GM19025 (cell line): ENCODE measurements around the gene ANXA3.
A peak's percentile ranks its signal among the peaks of the same experiment; 100 is the strongest.
"Not testable (repeated sequence)": the region's sequence is repeated elsewhere in the genome, so short reads cannot be mapped to it uniquely, and the experiment has no call there.

ENCODE experiments used
- ATAC-seq: cut with Tn5 transposase; IDR thresholded peaks from one replicate; pipeline ENCODE4 v1.9.1; 2021; ENCODE audit warnings: mild to moderate bottlenecking, low read depth, moderate library complexity; ENCODE audit not compliant: unreplicated experiment

Gene ANXA3

DNA sequence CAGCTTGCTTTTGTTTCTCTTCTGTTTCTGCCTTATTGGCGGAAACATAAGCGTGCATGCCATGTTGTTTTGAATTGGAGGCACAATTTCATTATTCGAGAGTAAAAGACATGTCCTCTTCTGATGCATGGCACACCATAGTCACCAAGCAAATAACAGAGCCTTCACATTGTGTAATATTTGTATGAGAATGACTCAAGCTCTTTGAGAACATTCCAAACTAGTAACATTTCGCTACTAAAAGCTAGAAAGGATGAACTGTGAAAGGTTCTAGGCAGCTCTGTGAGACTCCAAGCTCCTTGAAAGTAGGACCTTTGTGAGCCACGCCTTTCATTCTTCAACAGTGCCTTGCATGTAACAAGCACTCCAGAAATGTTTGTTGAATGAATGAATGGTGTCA lies 9.2 kb upstream of the ANXA3 start:
- no peak for ATAC-seq

DNA sequence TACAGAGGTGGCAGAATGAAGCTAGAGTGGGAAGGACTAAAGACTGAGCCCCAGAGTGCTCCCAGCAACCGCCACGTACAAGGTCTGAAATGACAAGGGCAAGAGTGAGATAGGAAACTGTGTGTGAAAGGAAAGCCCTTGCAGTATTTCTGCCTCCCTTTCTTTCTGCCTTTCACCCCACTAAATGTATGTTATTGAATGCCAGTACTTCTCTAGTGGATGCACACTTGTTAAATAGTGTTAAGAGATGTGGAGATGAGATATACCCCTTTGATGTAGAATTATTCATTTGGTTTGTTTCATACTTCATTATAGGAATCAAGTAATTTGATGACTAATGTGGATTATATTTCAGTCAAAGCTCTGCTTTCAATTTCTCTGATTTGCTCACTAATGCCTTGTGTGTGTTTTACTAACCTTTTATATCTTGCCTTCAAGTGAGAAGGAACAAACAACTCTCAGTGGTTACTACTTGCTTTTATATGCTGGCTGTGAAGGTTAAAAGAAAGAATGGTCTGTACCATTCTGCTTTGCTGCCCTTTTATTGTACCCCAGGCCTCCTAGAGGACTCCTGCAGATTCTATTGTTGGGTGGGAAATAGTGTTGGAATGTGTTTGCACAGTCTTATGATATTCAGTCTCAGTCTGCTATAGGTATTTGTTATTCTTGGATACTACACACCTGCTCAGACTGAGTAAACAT lies 8.0 kb upstream of the ANXA3 start:
- ATAC-seq, result no peak

DNA sequence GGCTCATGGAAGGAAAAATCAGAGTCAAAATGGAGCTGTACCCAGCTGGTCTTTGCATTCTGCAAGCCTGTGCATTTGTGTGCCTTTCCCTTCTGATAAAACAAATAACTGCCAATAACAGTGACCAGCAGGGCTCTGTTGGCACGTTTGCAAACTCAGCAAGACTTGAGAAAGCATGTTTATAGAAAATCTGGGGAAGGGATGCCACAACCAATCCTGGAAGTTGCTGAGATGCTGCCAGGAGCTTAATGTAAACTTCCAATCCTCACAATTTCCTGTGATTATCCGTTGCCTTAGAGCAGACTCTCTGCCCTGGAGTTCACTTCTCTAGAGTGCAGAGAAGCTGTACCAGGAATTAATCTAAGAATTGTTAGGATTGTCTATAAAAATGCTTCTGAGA lies 6.9 kb upstream of the ANXA3 start:
- no peak for ATAC-seq

DNA sequence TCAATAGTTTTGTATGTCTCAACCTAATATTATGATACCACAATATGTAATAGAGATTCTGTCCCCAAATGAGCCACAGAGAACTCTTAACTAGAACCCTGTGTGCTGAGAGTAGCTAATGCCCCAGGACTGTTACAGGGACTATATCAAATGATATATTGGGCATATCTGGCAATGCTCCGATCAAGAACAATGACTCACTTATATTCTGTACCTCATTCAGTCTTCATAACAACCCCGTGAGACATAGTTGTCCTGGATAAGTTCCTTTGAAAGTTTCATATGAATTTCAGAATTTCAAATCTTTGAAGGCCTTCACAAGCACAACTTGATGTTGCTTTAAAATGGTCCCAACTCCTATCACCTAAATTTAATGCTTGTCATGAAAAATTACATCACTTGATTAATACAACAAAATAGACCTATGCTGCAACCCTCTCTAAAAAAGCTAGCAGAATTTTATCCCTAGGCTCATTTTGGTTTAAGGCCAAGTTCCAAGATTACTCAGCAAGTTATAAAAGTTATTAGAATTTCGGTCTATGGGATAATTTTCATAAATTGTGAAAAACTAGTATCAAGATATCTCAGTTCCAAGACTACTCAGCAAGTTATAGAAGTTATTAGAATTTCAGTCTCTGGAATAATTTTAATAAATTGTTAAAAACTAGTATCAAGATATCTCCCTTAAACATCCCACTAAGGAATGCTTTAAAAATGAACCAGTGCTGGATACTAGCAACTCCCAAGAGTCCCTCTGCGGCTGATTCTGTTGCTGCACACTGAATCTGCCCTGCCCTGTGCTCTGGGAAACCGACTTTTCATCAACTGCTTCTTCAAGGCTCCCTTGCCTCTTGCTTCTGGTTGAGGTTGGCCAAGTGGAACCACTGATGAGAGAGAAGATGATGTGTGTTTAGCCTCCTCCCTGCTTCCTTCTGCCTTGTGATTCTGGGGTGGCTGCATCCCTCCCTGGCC lies 6.0 kb upstream of the ANXA3 start:
- no peak for ATAC-seq

DNA sequence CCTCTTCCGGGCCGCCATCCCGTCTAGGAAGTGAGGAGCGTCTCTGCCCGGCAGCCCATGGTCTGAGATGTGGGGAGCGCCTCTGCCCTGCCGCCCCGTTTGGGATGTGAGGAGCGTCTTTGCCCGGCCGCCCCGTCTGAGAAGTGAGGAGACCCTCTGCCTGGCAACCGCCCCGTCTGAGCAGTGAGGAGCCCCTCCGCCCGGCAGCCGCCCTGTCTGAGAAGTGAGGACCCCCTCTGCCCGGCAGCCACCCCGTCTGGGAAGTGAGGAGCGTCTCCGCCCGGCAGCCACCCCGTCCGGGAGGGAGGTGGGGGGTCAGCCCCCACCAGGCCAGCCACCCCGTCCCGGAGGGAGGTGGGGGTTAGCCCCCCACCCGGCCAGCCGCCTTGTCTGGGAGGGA lies 3.7 kb upstream of the ANXA3 start:
- not testable (repeated sequence) for ATAC-seq

DNA sequence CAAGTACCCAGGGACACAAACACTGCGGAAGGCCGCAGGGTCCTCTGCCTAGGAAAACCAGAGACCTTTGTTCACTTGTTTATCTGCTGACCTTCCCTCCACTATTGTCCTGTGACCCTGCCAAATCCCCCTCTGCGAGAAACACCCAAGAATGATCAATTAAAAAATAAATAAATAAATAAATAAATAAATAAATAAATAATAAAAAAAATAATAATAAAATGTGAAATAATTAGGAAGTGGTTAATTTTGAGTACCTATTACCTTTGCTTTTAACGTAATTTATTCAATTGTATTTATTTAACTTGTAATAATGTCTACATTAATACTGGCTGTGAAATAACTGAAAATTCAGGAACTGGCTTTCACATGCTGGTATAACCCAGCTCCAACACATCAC lies 2.7 kb upstream of the ANXA3 start:
- not testable (repeated sequence) for ATAC-seq

DNA sequence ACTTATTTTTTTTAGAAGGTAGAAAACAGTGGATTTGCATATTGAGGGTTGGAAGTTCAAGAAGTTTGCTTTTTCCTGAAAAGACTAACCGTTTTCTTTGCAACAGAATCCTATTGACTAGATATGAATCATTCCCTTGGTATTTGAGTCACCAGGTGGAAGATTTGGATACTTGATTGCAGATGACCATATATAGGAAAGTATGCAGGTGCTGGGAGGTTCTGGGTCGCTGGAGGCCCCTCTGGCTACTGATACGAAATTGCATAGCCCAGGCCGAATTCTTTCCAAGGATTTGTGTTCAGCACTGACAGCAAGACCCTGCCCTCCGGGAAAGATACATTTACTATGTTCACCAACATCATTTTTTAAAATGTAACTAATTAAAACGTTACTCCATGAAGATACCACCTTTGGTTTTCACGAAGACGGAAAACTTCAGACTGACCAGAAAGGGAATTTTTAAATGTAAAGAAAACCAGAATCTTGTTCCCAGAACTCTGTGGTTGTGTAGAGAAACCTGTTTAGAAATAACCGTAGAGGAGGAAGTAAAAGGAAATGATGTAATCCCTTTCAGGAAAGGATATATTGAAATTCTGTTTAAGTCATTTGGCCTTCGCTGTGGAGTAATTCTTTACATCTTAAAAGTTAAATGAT lies 946 bp downstream of the ANXA3 start:
- no peak for ATAC-seq

DNA sequence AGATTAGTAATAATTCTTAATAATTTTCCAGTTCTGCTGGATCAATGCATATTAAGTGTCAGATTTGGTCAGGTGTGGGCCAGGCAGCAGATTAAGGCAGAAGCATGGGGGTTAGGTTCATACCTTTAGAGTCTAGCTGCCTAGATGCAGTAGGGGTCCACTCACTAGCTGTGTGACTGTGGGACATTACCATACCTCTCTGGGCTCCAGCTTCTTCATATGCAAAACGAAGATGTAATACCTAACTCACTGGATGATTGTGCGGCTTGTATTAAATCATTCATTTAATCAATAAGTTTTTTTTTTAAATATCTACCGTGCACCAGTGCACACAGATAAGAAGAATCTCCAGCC lies 1.4 kb downstream of the ANXA3 start:
- no peak for ATAC-seq

DNA sequence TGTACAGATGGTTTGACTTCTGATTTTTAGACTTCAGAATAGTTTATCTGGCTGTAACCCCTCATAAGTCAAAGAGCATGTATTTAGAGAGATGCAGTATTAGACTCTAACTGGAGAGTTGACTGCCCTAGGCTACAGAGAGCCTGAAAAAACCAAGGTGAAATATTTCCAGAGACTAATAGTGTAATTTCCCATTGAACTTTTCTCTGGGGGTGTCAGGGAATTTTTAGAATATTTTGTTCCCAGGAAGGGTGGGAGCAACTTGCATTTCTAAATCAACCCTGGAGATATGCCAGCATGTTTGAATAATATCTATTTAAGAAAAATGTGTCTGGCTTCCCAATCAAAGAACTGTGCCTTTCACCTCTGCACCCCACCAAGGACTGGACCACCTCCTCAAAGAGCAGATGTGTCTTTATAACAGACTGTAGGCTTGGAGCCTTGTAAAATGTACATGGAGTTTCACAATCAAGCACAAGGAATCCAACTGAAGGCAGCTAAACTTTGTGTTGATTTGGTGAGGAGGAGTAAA lies 2.0 kb downstream of the ANXA3 start:
- no peak for ATAC-seq

DNA sequence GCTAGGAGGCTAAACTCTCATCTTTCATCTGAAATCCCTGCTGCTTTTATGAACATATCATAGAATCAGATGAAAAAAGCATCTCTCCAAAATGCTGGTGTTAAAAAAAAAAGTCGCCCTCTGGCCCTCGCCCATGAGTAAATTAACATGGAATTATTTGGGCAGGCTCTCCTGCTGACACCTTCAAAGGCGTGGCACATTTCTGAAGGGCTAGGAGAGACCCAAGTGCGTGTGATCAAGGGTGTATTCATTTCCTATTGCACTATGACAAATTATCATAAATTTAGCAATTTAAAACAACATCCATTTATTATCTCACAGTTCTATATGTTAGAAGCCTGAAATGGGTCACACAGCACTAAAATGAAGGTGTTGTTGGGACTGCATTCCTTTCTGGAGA lies 5.1 kb downstream of the ANXA3 start:
- ATAC-seq, result no peak

DNA sequence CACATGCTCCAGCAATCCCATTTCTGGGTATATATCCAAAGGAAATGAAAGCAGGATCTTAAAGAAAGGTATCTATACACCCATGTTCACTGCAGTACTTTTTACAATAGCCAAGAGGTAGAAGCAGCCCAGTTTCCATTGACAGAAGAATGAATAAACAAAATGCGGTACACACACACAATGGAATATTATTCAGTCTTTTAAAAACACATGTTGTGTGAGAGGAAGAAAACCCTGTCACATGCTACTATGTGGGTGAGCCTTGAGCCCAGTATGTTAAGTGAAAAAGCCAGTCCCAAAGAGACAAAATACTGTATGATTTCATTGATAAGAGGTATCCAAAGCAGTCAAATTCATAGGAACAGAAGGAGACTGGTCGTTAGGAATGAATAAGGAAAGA lies 6.3 kb downstream of the ANXA3 start:
- no peak for ATAC-seq

DNA sequence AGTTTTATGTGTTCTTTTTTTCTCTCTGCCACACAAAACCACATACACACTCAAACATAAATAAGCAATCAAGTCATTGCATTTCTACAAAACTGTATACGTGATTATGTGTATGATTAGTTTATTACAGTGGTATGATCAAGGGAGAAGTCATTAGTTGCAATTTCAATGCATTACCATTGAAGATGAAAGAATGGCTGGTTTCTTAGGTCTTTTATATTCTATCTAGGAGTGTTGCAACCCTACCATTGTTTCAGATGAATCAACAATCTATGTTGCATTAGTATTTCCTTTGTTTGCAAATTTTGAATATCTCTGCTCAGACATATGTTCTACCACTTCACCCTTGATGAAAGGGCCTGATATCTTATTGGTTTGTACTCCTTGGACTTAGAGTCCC lies 6.8 kb downstream of the ANXA3 start:
- ATAC-seq, result no peak

DNA sequence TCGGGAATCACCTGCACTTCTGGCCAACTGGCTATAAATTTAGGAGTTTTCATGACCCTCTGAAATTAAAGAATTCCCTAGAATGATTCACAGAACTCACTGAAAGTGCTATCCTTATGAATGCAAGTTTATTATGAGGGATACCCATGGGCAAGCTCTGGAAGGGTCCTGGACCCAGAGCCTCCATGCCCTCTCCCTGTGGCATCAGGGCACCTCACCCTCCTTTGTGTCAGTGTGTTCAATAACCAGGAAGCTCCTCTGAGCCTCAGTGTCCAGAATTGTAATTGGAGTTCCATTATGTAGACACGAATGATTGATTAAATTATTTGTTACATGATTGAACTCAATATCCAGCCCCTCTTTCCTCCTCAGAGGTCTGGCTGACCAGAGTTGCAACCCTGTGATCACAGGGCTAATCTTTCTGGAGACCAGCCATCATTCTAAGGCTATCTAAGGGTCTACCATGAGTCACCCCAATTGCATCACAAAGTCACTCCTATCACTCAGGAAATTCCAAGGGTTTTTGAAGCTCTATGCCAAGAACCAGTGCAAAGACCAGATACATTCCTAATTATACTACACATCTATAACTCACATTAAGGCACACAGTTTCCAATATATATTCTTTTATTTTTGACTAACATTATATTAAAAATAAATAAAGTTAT lies 8.9 kb downstream of the ANXA3 start:
- no peak for ATAC-seq

DNA sequence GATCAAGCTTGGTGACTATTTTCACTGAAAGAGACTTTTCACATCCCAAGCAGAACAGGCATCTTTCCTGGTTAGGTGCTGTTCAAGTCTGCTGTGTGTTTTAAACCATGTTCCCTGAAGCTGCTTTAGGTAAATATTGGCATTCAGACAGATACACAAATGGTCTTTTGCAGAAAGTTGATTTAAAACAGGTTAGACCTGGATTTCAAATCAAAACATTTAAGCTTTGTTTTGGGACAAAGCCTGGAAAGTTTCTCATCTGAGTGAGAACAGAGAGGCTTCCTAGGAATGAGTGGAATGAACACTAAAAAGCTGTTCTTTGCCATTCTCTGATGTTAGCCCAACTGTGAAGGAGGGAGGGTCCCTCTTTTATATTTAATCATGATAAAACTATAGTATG lies 10.1 kb downstream of the ANXA3 start:
- ATAC-seq, result no peak

DNA sequence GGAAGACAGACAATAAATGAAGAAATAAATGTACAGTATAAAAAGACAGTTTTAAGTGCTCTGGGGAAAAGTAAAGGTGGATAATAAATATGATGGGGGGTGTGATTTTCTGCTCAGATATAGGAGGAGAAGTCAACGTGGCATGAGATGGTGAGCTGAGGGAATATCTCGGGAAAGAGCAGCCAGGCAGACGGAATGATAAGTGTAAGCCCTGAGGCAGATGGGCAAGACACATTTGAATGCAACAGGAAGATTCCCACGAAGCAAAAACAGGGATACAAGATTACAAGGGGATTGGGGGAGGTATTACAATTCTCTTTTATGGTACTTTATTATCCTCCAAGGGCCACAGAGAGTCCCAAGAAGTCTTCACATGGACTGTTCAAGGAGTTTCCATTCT lies 11.1 kb downstream of the ANXA3 start:
- no peak for ATAC-seq

DNA sequence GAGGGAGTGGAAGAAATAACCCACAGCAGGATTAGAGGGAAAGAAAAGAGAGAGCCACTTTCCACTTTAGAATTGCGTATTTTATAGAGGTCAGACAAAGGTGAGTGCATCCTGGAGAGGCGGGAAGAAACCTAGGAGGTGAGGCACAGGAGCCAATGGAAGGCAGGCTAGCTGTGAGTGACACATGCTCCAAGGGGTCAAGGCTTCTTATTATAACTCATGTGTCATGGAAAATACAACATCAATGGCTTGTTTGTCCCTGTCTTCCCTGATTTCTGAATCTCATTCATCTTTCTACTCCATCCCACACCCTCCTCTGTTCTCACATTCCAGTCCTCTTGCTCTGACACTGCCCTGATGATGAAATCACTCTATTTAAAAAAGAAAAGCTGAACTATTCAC lies 14.4 kb downstream of the ANXA3 start:
- no peak for ATAC-seq

DNA sequence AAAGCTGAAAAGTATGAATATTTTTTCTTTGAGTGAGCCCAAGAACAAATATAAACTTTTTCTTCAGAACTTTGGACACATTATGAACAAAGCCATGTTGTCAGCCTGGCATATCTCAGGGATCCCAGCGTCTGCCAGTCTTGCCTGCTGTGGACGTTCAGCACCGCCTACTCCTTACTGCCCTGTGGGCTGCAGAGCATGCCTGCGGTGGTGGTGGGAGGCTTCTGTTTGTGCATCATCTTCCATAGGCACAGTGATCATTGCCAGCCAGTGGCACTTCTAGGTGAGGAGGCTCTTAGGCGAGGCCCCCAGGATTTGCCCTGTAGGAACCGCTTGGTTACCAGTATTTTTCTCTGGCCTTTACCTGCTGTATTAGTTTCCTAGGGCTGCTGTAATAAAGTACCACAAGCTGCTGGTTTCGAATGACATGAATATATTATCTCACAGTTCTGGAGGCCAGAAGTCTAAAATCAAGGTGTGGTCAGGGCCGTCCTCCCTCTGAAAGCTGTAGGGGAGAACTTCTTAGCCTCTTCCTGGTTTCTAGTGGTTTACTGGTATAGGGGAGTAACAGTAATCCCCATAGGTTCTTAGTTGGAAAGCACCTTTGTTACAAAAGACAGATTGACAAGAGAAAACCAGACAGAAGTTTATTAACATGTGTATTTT lies 15.4 kb downstream of the ANXA3 start:
- ATAC-seq, result peak; percentile 76

DNA sequence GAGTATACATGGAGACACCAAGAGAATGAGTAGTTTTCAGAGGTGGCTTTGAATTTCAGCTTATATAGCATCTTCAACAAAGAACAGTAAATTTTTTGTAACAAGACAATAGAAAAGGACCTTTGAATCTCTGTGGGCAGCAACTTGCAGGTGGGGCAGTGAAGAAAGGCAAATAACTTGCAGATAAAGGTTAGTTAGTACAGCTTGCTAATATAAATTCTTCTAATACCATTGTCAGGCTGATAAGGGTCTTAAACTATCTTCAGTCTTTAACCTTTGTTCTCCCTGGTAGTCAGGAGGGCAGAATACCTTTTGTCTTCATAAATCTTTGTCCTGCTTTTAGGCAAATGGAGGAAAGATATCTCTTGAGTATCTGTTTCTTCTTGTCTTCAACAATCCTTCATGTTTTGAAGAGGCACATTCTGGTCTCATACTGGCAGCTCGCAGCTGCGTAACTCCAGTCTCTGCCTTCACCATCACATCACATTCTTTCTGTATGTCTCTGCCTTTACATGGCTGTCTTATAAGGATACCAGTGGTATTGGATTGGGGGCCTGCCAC lies 16.0 kb downstream of the ANXA3 start:
- ATAC-seq, result no peak

DNA sequence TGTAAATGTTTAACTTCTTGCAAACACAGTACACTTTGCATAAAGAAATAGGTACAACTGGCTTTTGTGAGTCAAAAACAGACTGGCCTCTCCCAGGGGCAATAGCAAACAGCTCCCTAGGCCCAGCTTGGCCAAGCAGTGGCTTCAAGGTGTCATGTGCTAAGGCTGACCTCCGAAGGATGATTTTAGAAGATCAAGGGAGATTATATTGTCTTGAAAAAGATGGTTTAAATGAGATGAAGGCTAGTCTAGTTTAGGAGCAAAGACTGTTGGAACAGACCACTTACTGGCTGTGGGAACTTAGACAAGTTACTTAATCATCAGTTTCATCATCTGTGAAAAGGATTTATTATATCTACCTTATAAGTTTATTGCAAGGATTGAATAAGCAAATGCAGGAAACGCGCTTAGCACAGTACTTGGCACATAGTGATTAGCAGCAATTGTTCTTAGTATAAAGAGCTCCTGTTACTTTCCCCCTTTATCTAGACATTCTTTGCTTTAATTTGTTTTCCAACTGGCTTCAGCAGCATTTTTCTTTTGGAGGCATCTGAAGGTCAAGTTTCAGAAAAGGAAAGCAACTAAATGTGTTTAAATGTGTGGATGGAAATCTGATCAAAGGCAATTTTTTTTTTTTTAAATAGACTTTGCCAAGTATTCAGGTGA lies 17.2 kb downstream of the ANXA3 start:
- peak; percentile 79 for ATAC-seq
